SK-N-MC (cell line): Measurements from ENCODE around the gene DNAH8.

Experiments
- DNase-seq: peaks from one replicate; pipeline ENCODE4 v3.0.0-alpha.2; 2011; ENCODE audit warnings: low read depth, low spot score
- H3K27ac ChIP-seq: fragments of 200-600 bp; sonication (generic); 2 replicates; pipeline ENCODE4 v1.5.1; 2016; ENCODE audit warnings: mixed run types
- H3K36me3 ChIP-seq: fragments of 200-600 bp; sonication (generic); 2 replicates; pipeline ENCODE4 v1.6.1; 2017; ENCODE audit warnings: antibody characterized with exemption, low read length, mixed read lengths; ENCODE audit not compliant: insufficient read depth
- H3K4me3 ChIP-seq: fragments of 200-600 bp; sonication (generic); 2 replicates; pipeline ENCODE4 v1.5.1; 2016
- H3K9ac ChIP-seq: fragments of 200-600 bp; sonication (generic); 2 replicates; pipeline ENCODE4 v1.8.0; 2017; ENCODE audit warnings: mixed run types, mixed read lengths; ENCODE audit not compliant: insufficient read length
- H3K9me3 ChIP-seq: fragments of 200-600 bp; sonication (generic); 2 replicates; pipeline ENCODE4 v1.6.1; 2017; ENCODE audit warnings: low read depth, mild to moderate bottlenecking, antibody characterized with exemption, low read length, moderate library complexity, mixed read lengths
- EZH2 ChIP-seq: fragments of 200-600 bp; sonication (generic); IDR thresholded peaks from one replicate; pipeline ENCODE4 v1.6.1; 2017; ENCODE audit warnings: antibody characterized with exemption
- FOXP2 ChIP-seq: optimal IDR thresholded peaks from 2 replicates; pipeline ENCODE3; 2011; ENCODE audit warnings: mild to moderate bottlenecking, moderate library complexity; ENCODE audit not compliant: insufficient read depth; ENCODE audit errors: extremely low read length, control extremely low read depth
- POLR2AphosphoS5 ChIP-seq: IDR thresholded peaks from 2 replicates; pipeline ENCODE4 v1.6.1; 2012; ENCODE audit warnings: mild to moderate bottlenecking, low read depth, low read length, borderline replicate concordance

Gene DNAH8

GRCh38 chr6:39026175-39026574 is 311.1 kb downstream of the DNAH8 start:
- no peak for DNase-seq
- Histone ChIP-seq H3K9me3 (no peaks in the 10 kb centered on the region), H3K4me3 (no peak overlapping the region), H3K9ac (no peak overlapping the region), H3K36me3 (no peaks in the 10 kb centered on the region), H3K27ac (no peak overlapping the region)
- no peak for TF ChIP-seq POLR2AphosphoS5
- TF ChIP-seq FOXP2: no peak
- no peak for TF ChIP-seq EZH2

- no peak overlapping the region for H3K4me3 ChIP-seq
- H3K9me3 ChIP-seq: no peaks in the 10 kb centered on the region
- no peak for TF ChIP-seq FOXP2
- no peak for TF ChIP-seq POLR2AphosphoS5
- TF ChIP-seq EZH2: no peak
- H3K9ac ChIP-seq: no peak overlapping the region
- no peak for DNase-seq
- H3K27ac ChIP-seq: no peak overlapping the region
- no peaks in the 10 kb centered on the region for H3K36me3 ChIP-seq
These were observed 314.3 kb downstream of the DNAH8 start for GRCh38 chr6:39029156-39030011.

GRCh38 chr6:39035681-39036080 is 320.6 kb downstream of the DNAH8 start:
- no peaks in the 10 kb centered on the region for H3K9me3 ChIP-seq
- H3K9ac ChIP-seq: no peak overlapping the region
- no peak overlapping the region for H3K27ac ChIP-seq
- H3K36me3 ChIP-seq: no peaks in the 10 kb centered on the region
- H3K4me3 ChIP-seq: no peak overlapping the region
- DNase-seq: no peak
- TF ChIP-seq POLR2AphosphoS5 (no peak), EZH2 (no peak), FOXP2 (no peak)

GRCh38 chr6:39037082-39037508 is 322.0 kb downstream of the DNAH8 start:
- no peak for DNase-seq
- Histone ChIP-seq H3K36me3 (no peaks in the 10 kb centered on the region), H3K27ac (no peak overlapping the region), H3K9me3 (no peaks in the 10 kb centered on the region), H3K9ac (no peak overlapping the region), H3K4me3 (no peak overlapping the region)
- TF ChIP-seq EZH2 (no peak), FOXP2 (no peak), POLR2AphosphoS5 (no peak)

- TF ChIP-seq EZH2: no peak
- TF ChIP-seq POLR2AphosphoS5: no peak
- no peak for TF ChIP-seq FOXP2
- DNase-seq: no peak
- Histone ChIP-seq H3K4me3 (no peak overlapping the region), H3K9me3 (no peaks in the 10 kb centered on the region), H3K27ac (no peak overlapping the region), H3K36me3 (no peaks in the 10 kb centered on the region), H3K9ac (no peak overlapping the region)
These were observed 322.6 kb downstream of the DNAH8 start for GRCh38 chr6:39037707-39038106.

GRCh38 chr6:39040080-39040673 is 325.1 kb downstream of the DNAH8 start:
- Histone ChIP-seq H3K27ac (no peak overlapping the region), H3K36me3 (no peaks in the 10 kb centered on the region), H3K4me3 (no peak overlapping the region), H3K9me3 (no peaks in the 10 kb centered on the region), H3K9ac (no peak overlapping the region)
- TF ChIP-seq FOXP2 (no peak), EZH2 (no peak), POLR2AphosphoS5 (no peak)
- DNase-seq: no peak

- no peak for DNase-seq
- H3K36me3 ChIP-seq: no peaks in the 10 kb centered on the region
These were observed 326.0 kb downstream of the DNAH8 start for GRCh38 chr6:39041072-39041471.

GRCh38 chr6:39043776-39044175 is 328.7 kb downstream of the DNAH8 start:
- no peak for TF ChIP-seq POLR2AphosphoS5
- no peak for TF ChIP-seq EZH2
- no peak for TF ChIP-seq FOXP2
- no peak for DNase-seq
- H3K4me3 ChIP-seq: no peak overlapping the region
- H3K9me3 ChIP-seq: no peaks in the 10 kb centered on the region
- H3K27ac ChIP-seq: no peak overlapping the region
- H3K36me3 ChIP-seq: no peaks in the 10 kb centered on the region
- no peak overlapping the region for H3K9ac ChIP-seq

More at GRCh38 chr6:39041072-39041471, 326.0 kb downstream of the DNAH8 start:
- Histone ChIP-seq H3K9ac (no peak overlapping the region), H3K9me3 (no peaks in the 10 kb centered on the region), H3K4me3 (no peak overlapping the region), H3K27ac (no peak overlapping the region)
- TF ChIP-seq EZH2 (no peak), FOXP2 (no peak), POLR2AphosphoS5 (no peak)
